ENCODE results near the gene MBL2. TPM values are rescaled to one million over a fixed set of nuclear protein-coding genes. Genes with fewer than 3 reads are reported as not detected.

Gene MBL2
- total and polyA plus RNA-seq, 2 donors (not counting 1 experiment from before 2014, with no cell fraction given) = not detected

DNA sequence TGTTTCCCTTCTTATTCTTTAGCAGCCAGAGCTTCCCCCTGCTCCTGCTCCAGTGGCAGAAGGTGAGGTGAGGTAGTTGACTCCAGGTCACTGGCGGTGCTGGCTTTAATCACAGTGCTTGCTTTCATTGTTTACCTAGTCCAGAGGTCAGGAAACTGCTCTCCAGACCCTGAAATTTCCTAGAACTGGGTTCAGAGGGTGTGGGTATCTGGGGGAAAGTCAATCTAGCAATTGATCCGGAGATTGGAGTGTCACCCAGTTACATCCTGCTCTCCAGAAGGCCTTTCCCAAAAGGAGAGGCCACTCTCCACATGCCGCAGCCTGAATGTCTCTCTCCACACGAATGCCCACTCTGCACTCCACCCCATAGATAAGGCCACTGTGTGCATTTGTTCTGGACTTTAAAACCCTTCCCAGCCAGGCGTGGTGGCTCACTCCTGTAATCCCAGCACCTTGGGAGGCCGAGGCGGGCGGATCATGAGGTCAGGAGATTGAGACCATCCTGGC, 2.1 kb upstream of the MBL2 start:
- TF ChIP-seq, protein P1, sequence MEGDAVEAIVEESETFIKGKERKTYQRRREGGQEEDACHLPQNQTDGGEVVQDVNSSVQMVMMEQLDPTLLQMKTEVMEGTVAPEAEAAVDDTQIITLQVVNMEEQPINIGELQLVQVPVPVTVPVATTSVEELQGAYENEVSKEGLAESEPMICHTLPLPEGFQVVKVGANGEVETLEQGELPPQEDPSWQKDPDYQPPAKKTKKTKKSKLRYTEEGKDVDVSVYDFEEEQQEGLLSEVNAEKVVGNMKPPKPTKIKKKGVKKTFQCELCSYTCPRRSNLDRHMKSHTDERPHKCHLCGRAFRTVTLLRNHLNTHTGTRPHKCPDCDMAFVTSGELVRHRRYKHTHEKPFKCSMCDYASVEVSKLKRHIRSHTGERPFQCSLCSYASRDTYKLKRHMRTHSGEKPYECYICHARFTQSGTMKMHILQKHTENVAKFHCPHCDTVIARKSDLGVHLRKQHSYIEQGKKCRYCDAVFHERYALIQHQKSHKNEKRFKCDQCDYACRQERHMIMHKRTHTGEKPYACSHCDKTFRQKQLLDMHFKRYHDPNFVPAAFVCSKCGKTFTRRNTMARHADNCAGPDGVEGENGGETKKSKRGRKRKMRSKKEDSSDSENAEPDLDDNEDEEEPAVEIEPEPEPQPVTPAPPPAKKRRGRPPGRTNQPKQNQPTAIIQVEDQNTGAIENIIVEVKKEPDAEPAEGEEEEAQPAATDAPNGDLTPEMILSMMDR (IDR thresholded peaks at IDR 0.05) = no peak
- TF ChIP-seq EZH2 (IDR thresholded peaks at IDR 0.05; ENCODE audit: borderline replicate concordance, insufficient read depth, low read depth, low read length, poor library complexity, severe bottlenecking) = no peak
- POLR2A ChIA-PET = no interaction called here
- no peak overlapping the region for H3K27ac Mint-ChIP-seq
- no peak overlapping the region for H3K4me3 Mint-ChIP-seq
- H3K9me3 ChIP-seq (ENCODE audit: control extremely low read depth in 1 of 3, control insufficient read depth in 2 of 3, insufficient read depth in 1 of 3, low read length in 2 of 3) = peaks cover 0 to 2% (median 0%) of the 10 kb centered on the region in 3 donors
- H3K27me3 ChIP-seq (replicated peaks in 1 of 4; ENCODE audit: control extremely low read depth in 1 of 4, control insufficient read depth in 3 of 4, insufficient read depth in 4 of 4, low read length in 3 of 4) = no peaks in the 10 kb centered on the region
- H3K4me1 Mint-ChIP-seq = no peaks in the 10 kb centered on the region
- no peaks in the 10 kb centered on the region for H3K36me3 ChIP-seq (replicated peaks in 1 of 2; ENCODE audit: control extremely low read depth in 1 of 2, control insufficient read depth in 1 of 2, extremely low read depth in 1 of 2, insufficient read depth in 2 of 2, low read length in 1 of 2)
- peaks cover 3% of the 10 kb centered on the region for H3K27me3 Mint-ChIP-seq
- ATAC-seq (ENCODE audit: low read depth) (no peak), DNase-seq (no peak)
- no peaks in the 10 kb centered on the region for H3K9me3 Mint-ChIP-seq (ENCODE audit: insufficient read depth)
- no peak overlapping the region for H3K4me2 ChIP-seq (replicated peaks; ENCODE audit: low read depth, low read length, poor library complexity, severe bottlenecking)
- no peak overlapping the region for H2AFZ ChIP-seq (ENCODE audit: insufficient read depth, low read depth, low read length, poor library complexity, severe bottlenecking)
- WGBS (ENCODE audit: insufficient coverage) = 93% methylated on average over 4 of the region's 8 CpGs
- no peak overlapping the region for H3K4me3 ChIP-seq (ENCODE audit: control extremely low read depth in 1 of 5, extremely low read depth in 1 of 5, insufficient read depth in 1 of 5, low read depth in 2 of 5, low read length in 4 of 5)
- CTCF ChIA-PET = no interaction called here
- no peaks in the 10 kb centered on the region for H3K79me2 ChIP-seq (ENCODE audit: control insufficient read depth, insufficient read depth, low read length)
- intact Hi-C loops (cut with micrococcal nuclease) = no loop called here
- H4K20me1 ChIP-seq (ENCODE audit: control insufficient read depth, insufficient read depth, low read length, poor library complexity, severe bottlenecking) = no peaks in the 10 kb centered on the region
- H3K4me1 ChIP-seq (ENCODE audit: control insufficient read depth in 2 of 2, insufficient read depth in 2 of 2, low read length in 2 of 2) = no peaks in the 10 kb centered on the region
- no peak overlapping the region for H3K27ac ChIP-seq (ENCODE audit: low read length in 2 of 2)
- H3K9ac ChIP-seq (ENCODE audit: low read length) = no peak overlapping the region

DNA sequence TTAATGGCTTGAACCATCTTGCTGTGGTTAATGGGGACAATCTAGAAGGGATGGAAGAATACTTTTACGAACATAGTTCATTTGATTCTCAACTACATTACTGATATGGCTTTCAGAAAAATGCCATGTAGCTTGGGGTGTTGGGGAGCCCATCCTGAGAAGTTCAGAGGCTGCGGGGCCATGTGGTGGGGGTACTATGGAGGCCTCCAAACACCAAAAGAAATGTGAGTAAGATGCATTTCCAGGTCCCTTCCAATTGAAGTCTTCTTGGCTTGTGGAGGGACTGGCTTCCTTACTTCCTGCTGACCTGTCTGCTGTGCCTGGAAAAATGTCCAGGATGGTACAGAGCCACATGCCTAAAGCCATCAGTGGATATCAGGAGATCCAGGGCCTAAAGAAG, 1.6 kb upstream of the MBL2 start:
- WGBS (ENCODE audit: insufficient coverage) = 100% methylated on average over 1 of the region's 2 CpGs
- CTCF ChIA-PET = no interaction called here
- DNase-seq (no peak), ATAC-seq (ENCODE audit: low read depth) (no peak)
- Histone ChIP-seq H3K36me3 (replicated peaks in 1 of 2; ENCODE audit: control extremely low read depth in 1 of 2, control insufficient read depth in 1 of 2, extremely low read depth in 1 of 2, insufficient read depth in 2 of 2, low read length in 1 of 2) (no peaks in the 10 kb centered on the region), H3K4me3 (ENCODE audit: control extremely low read depth in 1 of 5, extremely low read depth in 1 of 5, insufficient read depth in 1 of 5, low read depth in 2 of 5, low read length in 4 of 5) (no peak overlapping the region), H3K4me1 (ENCODE audit: control insufficient read depth in 2 of 2, insufficient read depth in 2 of 2, low read length in 2 of 2) (no peaks in the 10 kb centered on the region), H3K9ac (ENCODE audit: low read length) (no peak overlapping the region), H3K27me3 (replicated peaks in 1 of 4; ENCODE audit: control extremely low read depth in 1 of 4, control insufficient read depth in 3 of 4, insufficient read depth in 4 of 4, low read length in 3 of 4) (no peaks in the 10 kb centered on the region), H3K4me2 (replicated peaks; ENCODE audit: low read depth, low read length, poor library complexity, severe bottlenecking) (no peak overlapping the region), H3K27ac (ENCODE audit: low read length in 2 of 2) (no peak overlapping the region), H4K20me1 (ENCODE audit: control insufficient read depth, insufficient read depth, low read length, poor library complexity, severe bottlenecking) (no peaks in the 10 kb centered on the region), H2AFZ (ENCODE audit: insufficient read depth, low read depth, low read length, poor library complexity, severe bottlenecking) (no peak overlapping the region), H3K79me2 (ENCODE audit: control insufficient read depth, insufficient read depth, low read length) (no peaks in the 10 kb centered on the region), H3K9me3 (ENCODE audit: control extremely low read depth in 1 of 3, control insufficient read depth in 2 of 3, insufficient read depth in 1 of 3, low read length in 2 of 3) (peaks cover 0 to 2% (median 0%) of the 10 kb centered on the region in 3 donors)
- H3K4me3 Mint-ChIP-seq = no peak overlapping the region
- intact Hi-C loops (cut with micrococcal nuclease) = no loop called here
- POLR2A ChIA-PET = no interaction called here
- H3K9me3 Mint-ChIP-seq (ENCODE audit: insufficient read depth) = no peaks in the 10 kb centered on the region
- H3K27ac Mint-ChIP-seq = no peak overlapping the region
- H3K27me3 Mint-ChIP-seq = no peaks in the 10 kb centered on the region
- no peaks in the 10 kb centered on the region for H3K4me1 Mint-ChIP-seq
- no peak for TF ChIP-seq EZH2 (IDR thresholded peaks at IDR 0.05; ENCODE audit: borderline replicate concordance, insufficient read depth, low read depth, low read length, poor library complexity, severe bottlenecking)
- TF ChIP-seq, protein P1 (IDR thresholded peaks at IDR 0.05) = no peak

Measured in B cell (primary cell).